SHP77 (cell line): ENCODE data around the gene CFAP161.

Source experiments
- DNase-seq, 2 experiments: peaks; one replicate each; lab custom pipeline; 2025; lab: John Stamatoyannopoulos, UW

Gene CFAP161

DNA sequence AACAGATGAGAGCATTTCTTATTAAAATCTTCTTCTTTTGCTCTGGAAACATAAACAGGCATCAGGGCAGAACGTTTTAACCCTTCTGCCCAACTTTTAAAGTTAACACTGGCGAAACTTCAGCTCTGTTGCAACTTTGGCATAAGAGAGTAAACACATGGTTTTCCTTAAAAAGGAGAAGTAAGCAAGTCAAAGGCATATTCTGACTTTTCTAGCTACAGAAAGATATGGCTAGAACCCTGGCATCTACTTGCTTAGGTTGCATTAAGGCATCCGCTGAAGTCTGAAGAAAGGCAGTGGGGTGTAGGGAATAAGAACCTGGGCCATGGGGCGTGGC lies 49.3 kb downstream of the CFAP161 start:
- DNase-seq, result no peak

DNA sequence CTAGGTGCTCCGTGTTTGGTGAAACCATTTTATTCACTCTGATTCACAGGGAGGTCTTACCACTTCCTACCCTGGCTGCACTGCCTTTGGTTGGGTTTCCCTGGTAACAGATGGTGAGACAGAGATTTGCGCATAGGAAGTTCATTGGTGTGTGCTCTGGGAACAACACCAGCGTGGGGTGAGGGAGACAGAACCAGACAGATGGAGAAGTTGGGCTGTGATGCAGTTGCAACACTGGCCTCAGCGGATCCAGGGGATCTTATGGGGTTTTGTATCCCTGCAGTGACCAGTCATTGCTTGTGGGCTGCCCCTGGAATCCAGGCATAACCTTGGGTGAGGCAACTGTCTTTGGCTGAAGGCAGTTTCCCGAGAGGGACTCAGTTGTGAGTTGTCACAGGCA lies 50.1 kb downstream of the CFAP161 start:
- no peak for DNase-seq

DNA sequence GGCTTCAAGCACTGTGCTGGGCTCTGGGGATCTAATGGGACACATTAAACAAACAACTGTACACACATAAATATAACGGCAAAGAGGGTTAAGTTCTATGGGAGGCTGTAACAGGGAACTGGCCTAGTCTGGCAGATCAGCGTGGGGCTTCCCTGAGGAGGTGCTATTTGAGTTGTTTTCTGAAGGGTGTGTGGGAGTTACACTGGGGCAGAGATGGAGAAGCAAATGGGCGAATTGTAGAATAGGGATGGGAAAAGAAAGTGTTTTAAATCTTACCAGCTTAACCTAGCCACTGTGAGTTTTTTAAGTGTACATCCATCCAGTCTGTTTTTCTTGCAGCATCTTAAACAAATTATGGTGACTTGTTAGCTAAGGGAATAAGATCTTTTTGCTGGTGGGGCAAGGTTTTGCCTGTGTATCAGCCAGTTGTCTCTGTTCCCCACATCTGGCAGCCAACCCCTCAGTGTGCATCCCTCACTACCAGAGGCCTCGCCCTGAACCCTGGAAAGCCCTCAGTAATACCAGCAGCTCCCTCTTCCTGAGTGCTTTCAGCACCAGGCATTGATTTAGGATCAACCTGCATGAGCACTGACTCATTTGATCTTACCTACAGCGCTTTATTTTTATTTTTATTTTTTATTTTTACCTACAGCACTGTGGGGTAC lies 51.7 kb downstream of the CFAP161 start:
- no peak for DNase-seq

DNA sequence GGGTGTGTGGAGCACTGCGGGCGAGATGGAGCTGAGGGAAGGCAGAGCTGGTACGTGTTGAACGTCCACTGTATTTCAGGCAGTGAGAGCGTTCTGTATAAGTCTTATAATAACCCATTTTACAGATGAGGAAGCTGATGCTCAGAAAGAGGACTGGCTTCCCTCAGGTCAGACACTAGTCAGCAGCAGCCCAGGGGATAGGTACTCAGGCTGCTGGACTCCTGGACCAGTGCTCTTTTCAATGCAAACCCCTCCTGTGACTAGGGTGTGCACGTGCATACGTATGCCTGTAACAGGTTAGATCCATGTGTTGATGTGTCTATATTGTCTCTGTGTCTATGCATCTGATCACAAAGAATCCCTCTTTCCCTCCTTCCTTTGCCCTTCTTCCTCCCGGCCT lies 54.3 kb downstream of the CFAP161 start:
- DNase-seq, result no peak

DNA sequence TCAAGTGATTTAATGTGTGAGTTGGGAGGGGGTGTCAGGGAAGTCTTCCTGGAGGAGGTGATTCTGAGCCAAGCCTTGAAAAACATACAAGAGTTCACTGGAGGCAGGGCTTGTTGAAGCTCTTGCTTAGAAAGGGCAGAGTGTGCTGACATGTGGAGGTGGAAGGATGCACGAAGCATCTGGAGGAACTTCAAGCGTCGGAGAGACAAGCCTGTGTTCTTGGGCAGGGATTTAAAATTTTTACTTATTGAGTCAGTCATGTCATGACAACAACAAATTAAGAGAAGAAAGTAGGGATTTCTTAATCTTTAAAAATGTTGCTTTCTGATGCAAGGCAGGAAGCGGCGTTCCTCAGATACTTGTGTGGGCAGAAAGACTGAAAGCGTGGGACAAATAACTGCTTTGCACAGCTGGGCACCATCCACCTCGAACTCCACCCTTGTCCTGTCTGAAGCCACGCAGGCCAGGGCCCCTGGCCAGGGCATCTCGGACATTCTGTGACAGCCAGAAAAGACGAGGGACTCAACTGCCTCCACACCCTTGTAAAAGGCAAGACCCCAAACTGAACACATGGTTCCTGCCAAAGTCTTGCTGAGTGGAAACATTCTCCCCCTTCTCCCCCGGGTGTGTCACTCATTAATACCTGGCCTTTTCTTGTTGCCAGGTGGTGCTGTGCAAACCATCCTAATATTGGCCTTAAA lies 55.7 kb downstream of the CFAP161 start:
- no peak for DNase-seq

DNA sequence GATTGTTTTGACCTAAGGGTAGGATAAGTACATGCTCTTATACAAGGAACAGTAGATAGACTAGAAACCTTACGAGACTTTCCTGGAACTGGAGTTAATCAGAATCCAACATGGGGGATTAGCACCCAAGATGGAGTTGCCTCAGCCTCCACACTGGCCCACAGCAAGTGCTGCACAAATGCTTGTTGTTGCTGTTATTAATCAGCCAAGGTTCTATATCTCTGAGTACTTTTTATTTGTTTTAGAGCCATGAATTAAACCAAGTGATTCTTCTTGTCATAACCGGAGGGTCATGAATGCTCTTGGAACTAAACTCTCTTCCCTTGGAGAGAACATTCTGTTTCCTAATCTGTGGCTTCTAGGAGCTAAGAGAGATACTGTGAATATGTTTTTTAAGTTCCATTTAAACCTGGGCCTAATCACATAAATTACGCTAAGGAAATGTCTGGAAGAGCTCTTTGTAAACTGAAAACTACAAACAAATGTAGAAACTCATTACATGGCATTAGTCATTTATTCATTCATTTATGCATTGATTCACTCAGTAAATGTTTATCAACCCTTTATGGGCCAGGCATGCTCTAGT lies 56.9 kb downstream of the CFAP161 start:
- no peak for DNase-seq

DNA sequence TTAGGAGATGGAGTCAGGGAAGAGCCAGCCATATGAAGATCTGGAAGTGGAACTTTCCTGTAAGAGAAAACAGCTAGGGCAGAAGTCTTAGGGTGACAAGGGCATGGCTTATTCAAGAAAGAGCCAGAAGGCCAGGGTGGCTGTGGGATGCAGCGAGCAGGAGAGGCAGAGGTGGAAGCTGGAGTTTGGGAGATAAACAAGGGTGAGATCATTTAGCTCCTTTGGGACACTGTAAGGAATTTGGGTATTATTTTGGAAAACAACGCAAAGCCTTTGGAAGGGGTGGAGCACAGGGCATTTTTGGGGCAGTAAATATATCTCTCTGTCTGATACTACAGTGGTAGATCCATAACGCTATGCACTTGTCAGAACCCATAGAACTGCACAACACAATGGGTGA lies 57.6 kb downstream of the CFAP161 start:
- DNase-seq, result no peak

DNA sequence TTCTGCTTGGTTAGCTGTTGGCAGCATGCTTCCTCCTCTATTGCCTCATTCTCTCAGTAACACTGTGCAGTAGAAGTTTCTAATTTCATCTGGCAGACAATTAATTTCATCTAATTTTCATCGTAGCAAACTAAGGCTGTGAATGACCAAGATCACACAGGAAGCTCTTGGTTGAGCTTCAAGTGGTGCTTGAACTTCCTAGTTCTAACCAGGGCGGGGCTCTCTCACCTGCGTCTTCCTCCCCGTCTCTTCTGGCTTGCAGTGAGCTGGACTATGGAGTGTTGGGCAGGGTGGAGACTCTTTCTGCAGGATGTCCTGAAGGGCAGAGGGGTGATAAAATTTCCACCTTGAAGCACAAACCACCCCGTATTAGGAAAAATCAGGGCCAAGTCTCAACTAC lies 60.7 kb downstream of the CFAP161 start:
- no peak for DNase-seq

DNA sequence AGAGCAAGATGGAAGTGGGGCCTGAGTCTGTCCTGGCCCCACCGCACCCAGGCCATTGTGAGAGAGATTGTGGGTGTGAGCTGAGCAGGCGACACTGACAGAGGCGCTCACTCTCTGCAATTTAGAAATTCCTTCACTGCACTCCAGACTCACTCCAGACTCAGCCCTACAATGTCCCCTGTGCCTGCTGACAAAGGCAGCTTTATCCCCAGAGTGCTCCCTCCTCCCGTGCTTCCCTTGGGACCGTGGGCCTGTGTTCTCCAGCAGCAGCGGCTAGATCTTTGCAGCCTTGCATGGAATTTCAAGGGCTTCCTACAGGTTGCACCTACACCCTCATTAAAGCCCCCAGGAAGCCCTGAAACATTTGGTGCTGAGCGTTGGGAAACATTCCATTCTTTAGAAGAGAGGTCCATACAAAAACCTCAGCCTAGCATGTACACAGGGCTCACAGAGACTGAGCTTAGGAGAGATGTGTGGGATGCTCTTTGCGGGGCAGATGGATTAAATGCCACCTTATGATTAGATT lies 61.3 kb downstream of the CFAP161 start:
- no peak for DNase-seq

DNA sequence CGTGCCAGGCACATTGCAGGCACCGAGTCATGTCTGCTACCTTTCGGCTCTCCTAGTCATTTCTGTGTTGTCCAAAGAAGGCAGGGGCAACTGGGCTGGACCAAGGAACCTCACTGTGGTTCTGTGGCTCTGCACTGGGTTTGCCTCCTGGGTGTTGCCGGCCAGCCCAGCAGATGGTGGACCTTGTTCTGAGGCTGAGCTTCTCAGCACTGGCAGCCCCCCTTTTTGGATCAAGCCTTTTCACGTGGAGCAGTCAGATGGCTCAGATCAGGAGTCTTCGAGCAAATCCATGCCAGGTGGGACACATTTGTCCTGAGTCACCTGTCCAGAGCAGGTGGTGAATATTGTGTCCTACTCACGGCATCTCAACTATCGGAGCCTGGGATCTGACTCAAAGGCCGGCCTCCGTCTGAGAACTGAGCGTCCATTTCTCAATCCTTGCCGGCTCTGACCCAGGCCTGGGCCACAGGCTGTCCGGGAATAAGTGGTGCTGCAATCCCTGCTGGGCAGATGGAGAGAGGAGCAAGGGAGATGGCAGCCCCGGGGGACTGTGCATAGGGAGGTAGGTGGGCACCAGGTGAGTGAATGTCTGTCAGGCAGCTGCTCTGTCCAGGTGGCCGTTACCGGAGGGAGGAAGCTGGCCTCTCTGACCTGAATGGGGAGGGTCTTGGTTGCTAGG lies 62.6 kb downstream of the CFAP161 start, which contains the start of gene IL16:
TSS of gene IL16 (plus strand) at position 304 of the 679 bp plus-strand sequence. CDS start 28,521 bp downstream, outside the sequence.
- DNase-seq, result no peak

DNA sequence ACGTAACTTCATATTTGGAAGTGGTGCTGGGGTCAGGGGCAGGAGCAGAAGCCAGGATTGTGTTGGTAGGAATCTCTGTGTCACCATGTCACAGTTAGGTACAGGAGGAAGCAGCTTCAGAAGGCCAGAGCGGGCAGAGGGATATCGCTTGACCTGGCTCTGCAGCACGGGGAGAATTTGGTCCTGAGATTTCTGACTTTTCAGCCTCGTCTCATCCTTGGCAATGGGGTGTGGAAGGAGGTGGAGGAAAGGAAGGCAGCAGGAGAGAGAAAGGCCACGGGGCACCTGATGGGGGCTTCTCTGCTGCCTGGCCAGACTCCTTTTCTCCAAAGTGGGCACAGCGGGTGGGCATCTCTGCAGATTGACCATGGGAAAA lies 63.2 kb downstream of the CFAP161 start:
- DNase-seq, result no peak

DNA sequence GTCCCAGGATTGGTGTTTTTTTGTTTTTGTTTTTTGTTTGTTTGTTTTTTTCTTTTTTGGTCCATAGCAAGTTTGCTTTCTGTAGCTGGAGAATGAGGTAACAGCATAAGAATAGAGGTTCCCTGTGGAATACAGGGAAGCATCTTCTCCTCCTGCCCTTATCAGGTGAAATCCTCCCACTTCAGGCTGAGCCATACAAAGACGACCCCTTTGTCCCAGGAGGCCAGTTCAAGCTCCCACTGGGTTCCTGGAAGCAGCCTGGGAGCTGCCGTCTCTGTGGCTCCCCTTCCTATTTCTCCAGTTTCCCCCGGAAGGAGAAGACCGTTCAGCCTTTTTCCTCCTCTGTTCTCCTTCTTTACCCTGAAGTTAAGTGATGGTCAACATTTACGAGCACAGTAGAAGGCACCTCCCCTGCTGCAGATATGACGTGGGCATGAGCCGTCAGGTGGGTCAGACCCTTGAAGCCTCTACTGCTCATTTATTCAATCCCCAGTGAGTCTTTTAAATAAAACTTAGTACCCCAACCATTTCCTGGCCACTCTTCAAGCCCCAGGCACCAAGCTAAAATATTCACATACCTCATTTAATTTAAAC lies 63.7 kb downstream of the CFAP161 start:
- DNase-seq, result no peak
